ENCODE measurements around the gene RAD51B. TPM values are rescaled to one million over a fixed set of nuclear protein-coding genes. Genes with fewer than 3 reads are reported as not detected.
"Not testable (repeated sequence)": the region's sequence is repeated elsewhere in the genome, so short reads cannot be mapped to it uniquely, and the experiment has no call there.

Gene RAD51B
- total and polyA plus RNA-seq, 2 experiments from 2014 or later, result 11.7 to 17.8 TPM

DNA sequence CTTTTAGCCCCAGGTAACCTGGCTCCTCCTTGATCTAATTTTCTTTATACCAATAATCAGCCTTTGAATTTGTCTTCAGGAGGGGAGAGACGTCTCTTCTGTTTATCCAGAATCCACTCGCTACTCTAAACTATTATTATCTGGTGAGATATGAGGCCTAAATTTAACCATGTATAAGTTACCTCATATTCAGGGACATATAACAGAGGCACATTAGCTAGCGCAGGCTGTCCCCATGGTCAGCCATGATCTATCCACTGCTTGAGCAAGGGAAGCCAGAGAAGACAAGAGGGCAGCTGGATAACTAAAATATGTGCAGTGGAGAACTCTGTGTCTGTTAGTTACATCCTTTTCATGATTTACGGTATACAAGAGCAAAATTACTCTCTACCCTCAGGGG lies 481.0 kb downstream of the RAD51B start:
- Histone ChIP-seq H3K4me1 (ENCODE audit: low read depth) (peaks cover 30% of the 10 kb centered on the region), H3K27me3 (no peaks in the 10 kb centered on the region), H3K4me3 (no peak overlapping the region), H3K9me3 (ENCODE audit: low read depth) (no peaks in the 10 kb centered on the region), H3K36me3 (no peaks in the 10 kb centered on the region), H3K27ac (no peak overlapping the region)
- TF ChIP-seq, protein P1, sequence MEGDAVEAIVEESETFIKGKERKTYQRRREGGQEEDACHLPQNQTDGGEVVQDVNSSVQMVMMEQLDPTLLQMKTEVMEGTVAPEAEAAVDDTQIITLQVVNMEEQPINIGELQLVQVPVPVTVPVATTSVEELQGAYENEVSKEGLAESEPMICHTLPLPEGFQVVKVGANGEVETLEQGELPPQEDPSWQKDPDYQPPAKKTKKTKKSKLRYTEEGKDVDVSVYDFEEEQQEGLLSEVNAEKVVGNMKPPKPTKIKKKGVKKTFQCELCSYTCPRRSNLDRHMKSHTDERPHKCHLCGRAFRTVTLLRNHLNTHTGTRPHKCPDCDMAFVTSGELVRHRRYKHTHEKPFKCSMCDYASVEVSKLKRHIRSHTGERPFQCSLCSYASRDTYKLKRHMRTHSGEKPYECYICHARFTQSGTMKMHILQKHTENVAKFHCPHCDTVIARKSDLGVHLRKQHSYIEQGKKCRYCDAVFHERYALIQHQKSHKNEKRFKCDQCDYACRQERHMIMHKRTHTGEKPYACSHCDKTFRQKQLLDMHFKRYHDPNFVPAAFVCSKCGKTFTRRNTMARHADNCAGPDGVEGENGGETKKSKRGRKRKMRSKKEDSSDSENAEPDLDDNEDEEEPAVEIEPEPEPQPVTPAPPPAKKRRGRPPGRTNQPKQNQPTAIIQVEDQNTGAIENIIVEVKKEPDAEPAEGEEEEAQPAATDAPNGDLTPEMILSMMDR (IDR thresholded peaks at IDR 0.05; ENCODE audit: low read depth, low read length), result no peak
- DNase-seq (ENCODE audit: low read depth in 1 of 2, low spot score in 1 of 2), result no peak

DNA sequence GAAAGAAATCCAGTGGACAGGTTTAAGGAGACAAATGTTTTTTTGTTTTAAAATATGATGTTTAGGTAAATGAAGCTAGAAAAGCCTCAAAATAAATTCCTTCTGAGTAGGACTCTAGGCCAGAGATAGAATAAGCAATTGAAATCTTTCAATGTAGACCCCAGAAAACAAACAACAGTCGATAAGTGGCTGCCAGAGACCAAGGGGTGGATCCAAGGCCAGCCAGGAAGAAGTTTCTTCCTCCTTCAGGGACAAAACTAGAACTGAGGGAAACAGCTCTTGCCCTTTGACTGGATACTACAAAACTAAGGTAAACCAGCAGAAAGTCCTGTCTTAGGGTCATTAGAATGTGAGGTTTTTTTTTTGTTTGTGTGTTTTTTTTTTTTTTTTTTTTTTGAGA lies 481.6 kb downstream of the RAD51B start:
- no peak overlapping the region for H3K27ac ChIP-seq
- no peaks in the 10 kb centered on the region for H3K27me3 ChIP-seq
- peaks cover 25% of the 10 kb centered on the region for H3K4me1 ChIP-seq (ENCODE audit: low read depth)
- no peak for DNase-seq (ENCODE audit: low read depth in 1 of 2, low spot score in 1 of 2)
- no peaks in the 10 kb centered on the region for H3K36me3 ChIP-seq
- H3K4me3 ChIP-seq, result no peak overlapping the region
- TF ChIP-seq, protein P1 (IDR thresholded peaks at IDR 0.05; ENCODE audit: low read depth, low read length), result no peak
- no peaks in the 10 kb centered on the region for H3K9me3 ChIP-seq (ENCODE audit: low read depth)

DNA sequence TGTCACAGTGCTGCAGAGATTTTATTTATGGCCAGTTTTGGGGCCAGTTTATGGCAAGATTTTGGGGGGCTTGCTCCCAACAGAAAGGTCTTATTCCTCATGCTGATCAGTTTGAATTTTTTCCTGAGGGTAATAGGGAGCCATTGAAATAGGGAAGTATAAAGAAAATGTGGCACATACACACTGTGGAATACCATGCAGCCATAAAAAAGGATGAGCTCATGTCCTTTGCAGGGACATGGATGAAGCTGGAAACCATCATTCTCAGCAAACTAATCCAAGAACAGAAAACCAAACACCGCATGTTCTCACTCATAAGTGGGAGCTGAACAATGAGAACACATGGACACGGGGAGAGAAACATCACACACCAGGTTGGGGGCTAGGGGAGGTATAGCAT lies 483.4 kb downstream of the RAD51B start:
- not testable (repeated sequence) for H3K27me3 ChIP-seq; DNase-seq (ENCODE audit: low read depth in 1 of 2, low spot score in 1 of 2); H3K9me3 ChIP-seq (ENCODE audit: low read depth); H3K36me3 ChIP-seq; H3K27ac ChIP-seq; H3K4me3 ChIP-seq
- H3K4me1 ChIP-seq (ENCODE audit: low read depth), result peaks cover 21% of the 10 kb centered on the region

DNA sequence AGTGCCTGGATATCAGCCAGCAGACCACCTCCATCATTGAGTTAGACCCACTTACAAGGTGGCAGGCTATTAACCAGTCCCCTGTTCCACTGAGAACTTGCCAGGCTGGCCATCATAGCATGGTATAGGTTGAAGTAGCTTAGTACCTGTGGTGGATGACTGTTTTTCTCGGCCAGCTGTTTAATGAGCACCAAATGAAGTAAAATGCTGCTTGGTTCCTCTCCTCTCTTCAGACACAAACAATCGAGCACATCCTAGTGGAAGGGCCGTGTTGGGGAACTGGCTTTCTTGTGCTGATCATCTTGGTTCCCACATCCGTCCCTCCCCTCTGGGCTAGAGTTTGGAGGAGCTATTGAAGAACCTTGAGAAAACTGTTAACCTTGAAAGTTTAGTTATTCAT lies 486.2 kb downstream of the RAD51B start:
- TF ChIP-seq, protein P1 (IDR thresholded peaks at IDR 0.05; ENCODE audit: low read depth, low read length), result no peak
- Histone ChIP-seq H3K4me1 (ENCODE audit: low read depth) (peaks cover 15% of the 10 kb centered on the region), H3K4me3 (no peak overlapping the region), H3K36me3 (no peaks in the 10 kb centered on the region), H3K27me3 (no peaks in the 10 kb centered on the region), H3K9me3 (ENCODE audit: low read depth) (no peaks in the 10 kb centered on the region), H3K27ac (no peak overlapping the region)
- no peak for DNase-seq (ENCODE audit: low read depth in 1 of 2, low spot score in 1 of 2)

DNA sequence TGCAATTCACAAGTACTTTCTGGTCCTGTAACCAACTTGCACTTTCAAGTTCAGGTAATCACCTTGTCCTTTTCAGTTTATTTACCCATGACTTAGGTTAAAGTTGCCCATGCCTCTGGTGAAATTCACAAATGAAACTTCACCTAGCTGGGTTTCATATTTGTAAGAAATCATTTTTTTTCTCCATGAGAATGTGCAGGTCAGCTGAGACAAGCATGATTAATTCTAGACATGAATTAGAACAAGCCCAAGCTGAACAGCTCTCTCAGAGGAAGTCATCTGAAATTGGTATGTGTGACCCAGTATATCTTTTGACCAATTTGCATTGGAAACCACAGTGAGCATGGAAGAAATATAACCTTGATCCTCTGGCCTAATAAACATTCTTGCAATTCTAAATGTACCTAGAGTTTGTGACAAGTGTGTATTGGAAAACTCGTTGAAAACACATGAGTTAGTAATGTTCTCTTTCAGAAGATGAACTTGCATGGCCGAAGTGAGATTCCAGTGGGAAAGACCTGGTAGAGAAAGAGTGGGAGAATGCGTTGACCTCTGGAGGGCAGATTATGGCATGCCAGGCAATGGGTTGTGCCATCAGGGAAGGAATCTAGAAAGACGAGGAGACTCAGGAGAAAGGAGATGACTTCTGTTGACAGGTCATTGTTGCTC lies 486.8 kb downstream of the RAD51B start:
- no peak for DNase-seq (ENCODE audit: low read depth in 1 of 2, low spot score in 1 of 2)
- TF ChIP-seq, protein P1 (IDR thresholded peaks at IDR 0.05; ENCODE audit: low read depth, low read length), result no peak

DNA sequence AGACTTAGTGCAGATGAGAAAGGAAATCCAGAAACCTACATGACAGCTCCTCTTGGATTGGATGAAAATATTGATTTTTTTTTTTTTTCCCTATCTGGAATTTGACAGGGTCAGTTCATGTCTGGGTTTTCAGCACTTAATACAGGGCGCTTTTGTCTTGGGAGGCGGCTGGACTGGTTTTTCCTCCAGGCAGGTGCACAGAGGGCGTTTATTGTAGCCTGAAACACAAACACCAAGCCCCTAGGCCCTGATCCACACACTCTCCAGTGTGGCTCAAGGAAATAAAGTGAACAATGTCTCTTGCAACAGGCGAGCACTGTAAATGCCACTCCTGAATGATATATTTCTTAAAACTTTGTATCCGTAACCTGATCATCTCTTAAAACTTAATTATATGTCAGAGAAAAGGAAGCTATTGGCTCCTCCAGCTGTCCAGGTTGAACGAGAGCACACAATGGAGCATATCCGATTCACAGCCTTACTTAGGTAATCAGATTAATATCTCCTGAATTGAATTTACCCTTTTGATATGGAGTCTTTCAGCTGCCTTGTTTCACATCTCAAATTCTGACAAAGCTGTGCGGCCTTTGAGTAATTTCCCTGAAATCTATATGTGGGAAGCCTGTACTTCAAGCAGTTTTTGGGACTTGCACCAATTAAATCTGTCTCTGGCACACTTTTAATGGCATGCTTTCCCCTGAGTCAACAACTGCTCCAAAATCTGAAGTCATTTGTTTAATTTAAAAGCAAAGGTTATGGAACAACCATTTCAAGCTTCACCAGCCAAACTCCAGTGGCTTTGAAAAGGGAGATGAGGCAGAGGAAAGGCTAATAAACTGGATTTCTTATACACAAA lies 487.6 kb downstream of the RAD51B start:
- Histone ChIP-seq H3K27ac (no peak overlapping the region), H3K9me3 (ENCODE audit: low read depth) (no peaks in the 10 kb centered on the region), H3K4me1 (ENCODE audit: low read depth) (peaks cover 15% of the 10 kb centered on the region), H3K4me3 (no peak overlapping the region), H3K27me3 (no peaks in the 10 kb centered on the region), H3K36me3 (no peaks in the 10 kb centered on the region)
- TF ChIP-seq, protein P1 (IDR thresholded peaks at IDR 0.05; ENCODE audit: low read depth, low read length), result no peak
- no peak for DNase-seq (ENCODE audit: low read depth in 1 of 2, low spot score in 1 of 2)

More for the DNA sequence above, 486.8 kb downstream of the RAD51B start:
- no peaks in the 10 kb centered on the region for H3K27me3 ChIP-seq
- no peaks in the 10 kb centered on the region for H3K9me3 ChIP-seq (ENCODE audit: low read depth)
- H3K4me3 ChIP-seq, result no peak overlapping the region
- no peaks in the 10 kb centered on the region for H3K36me3 ChIP-seq
- H3K27ac ChIP-seq, result no peak overlapping the region
- H3K4me1 ChIP-seq (ENCODE audit: low read depth), result peaks cover 15% of the 10 kb centered on the region
